Neural progenitor cell (in vitro differentiated cells): ENCODE measurements around the gene CD180. TPM values are rescaled to one million over a fixed set of nuclear protein-coding genes. Genes with fewer than 3 reads are reported as not detected.
A peak's percentile ranks its signal among the peaks of the same experiment; 100 is the strongest.

Experiments
- DNase-seq: peaks from one replicate; pipeline ENCODE4 v3.0.0-alpha.2; 2016; ENCODE audit warnings: low spot score
- H2AFZ ChIP-seq: fragments of 200-600 bp; sonication (generic); replicated peaks from 2 replicates; pipeline ENCODE4 v1.6.1; 2016; ENCODE audit warnings: antibody characterized with exemption
- H3F3A ChIP-seq: fragments of 200-600 bp; sonication (generic); 2 replicates; pipeline ENCODE4 v1.6.1; 2016; ENCODE audit warnings: antibody characterized with exemption, low read depth
- H3K27ac ChIP-seq: fragments of 200-600 bp; sonication (generic); 2 replicates; pipeline ENCODE4 v1.5.1; 2016; ENCODE audit warnings: mild to moderate bottlenecking
- H3K27me3 ChIP-seq: fragments of 200-600 bp; sonication (generic); 2 replicates; pipeline ENCODE4 v1.6.1; 2016; ENCODE audit warnings: mild to moderate bottlenecking, moderate library complexity
- H3K36me3 ChIP-seq: fragments of 200-600 bp; sonication (generic); 2 replicates; pipeline ENCODE4 v1.5.1; 2016
- H3K4me1 ChIP-seq: fragments of 200-600 bp; sonication (generic); 2 replicates; pipeline ENCODE4 v1.6.1; 2016; ENCODE audit warnings: mixed run types
- H3K4me2 ChIP-seq: fragments of 200-600 bp; sonication (generic); 2 replicates; pipeline ENCODE4 v1.6.1; 2016
- H3K4me3 ChIP-seq: fragments of 200-600 bp; sonication (generic); 2 replicates; pipeline ENCODE4 v1.5.1; 2016
- H3K79me2 ChIP-seq: fragments of 200-600 bp; sonication (generic); 2 replicates; pipeline ENCODE4 v1.6.1; 2016; ENCODE audit warnings: low read depth
- H3K9ac ChIP-seq: fragments of 200-600 bp; sonication (generic); 2 replicates; pipeline ENCODE4 v1.6.1; 2016
- H3K9me3 ChIP-seq: fragments of 200-600 bp; sonication (generic); 2 replicates; pipeline ENCODE4 v1.5.1; 2016; ENCODE audit warnings: low read depth
- H4K20me1 ChIP-seq: fragments of 200-600 bp; sonication (generic); 2 replicates; pipeline ENCODE4 v1.6.1; 2016; ENCODE audit warnings: low read depth
- H3K27ac Mint-ChIP-seq: 3 replicates; pipeline ENCODE4 v1.8.0; 2021; ENCODE audit warnings: mixed read lengths
- H3K27me3 Mint-ChIP-seq: 2 replicates; pipeline ENCODE4 v1.8.0; 2022; ENCODE audit warnings: low read depth, mild to moderate bottlenecking, inconsistent platforms, moderate library complexity, mixed read lengths; ENCODE audit not compliant: insufficient read depth
- H3K36me3 Mint-ChIP-seq: 3 replicates; pipeline ENCODE4 v1.8.0; 2021; ENCODE audit warnings: mixed read lengths
- H3K4me1 Mint-ChIP-seq: 3 replicates; pipeline ENCODE4 v1.8.0; 2021; ENCODE audit warnings: mixed read lengths
- H3K4me3 Mint-ChIP-seq: 3 replicates; pipeline ENCODE4 v1.8.0; 2021; ENCODE audit warnings: mild to moderate bottlenecking, moderate library complexity, mixed read lengths
- H3K9me3 Mint-ChIP-seq: 3 replicates; pipeline ENCODE4 v1.8.0; 2020; ENCODE audit warnings: mixed read lengths
- CTCF ChIP-seq: fragments of 200-600 bp; sonication (generic); IDR thresholded peaks from 2 replicates; pipeline ENCODE4 v1.5.1; 2017; ENCODE audit warnings: antibody characterized with exemption, mild to moderate bottlenecking
- EZH2 ChIP-seq: fragments of 200-600 bp; sonication (generic); IDR thresholded peaks from 2 replicates; pipeline ENCODE4 v1.6.1; 2017; ENCODE audit warnings: antibody characterized with exemption, mild to moderate bottlenecking, moderate library complexity
- EZH2phosphoT487 ChIP-seq: fragments of 200-600 bp; sonication (generic); IDR thresholded peaks from 2 replicates; pipeline ENCODE4 v1.6.1; 2017; ENCODE audit warnings: antibody characterized with exemption
- total RNA-seq: library from RNA; depleted of rRNA; stranded (reverse); fragments of >200 nt; gene quantifications from 2 replicates; pipeline ENCODE4 v1.2.3, GENCODE V29; 2015; ENCODE audit warnings: low replicate concordance

The CD180 gene
- total RNA-seq, 1 donor from 2014 or later: not detected

DNA sequence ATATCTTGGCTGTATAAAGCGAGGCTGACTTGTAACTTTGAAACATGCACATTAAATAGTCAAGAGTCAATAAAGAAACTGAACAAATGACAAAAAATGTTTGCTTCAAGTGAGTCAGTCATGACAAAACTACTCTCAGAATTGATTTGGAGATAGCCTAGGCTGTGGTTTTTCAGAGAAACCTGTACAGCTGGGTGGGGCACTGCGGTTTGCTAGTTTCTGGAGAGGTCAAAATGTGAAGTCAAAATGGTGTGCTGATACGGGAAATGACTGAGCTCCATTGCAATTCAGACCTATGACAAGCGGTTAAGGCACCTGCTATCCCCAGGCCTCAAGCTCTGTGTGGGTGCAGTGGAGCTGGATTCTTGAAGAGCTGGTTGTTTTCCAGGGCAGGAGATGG is 10.3 kb upstream of the CD180 start:
- DNase-seq: no peak
- Histone ChIP-seq H3K79me2 (no peaks in the 10 kb centered on the region), H3K9ac (no peak overlapping the region), H3K4me3 (no peak overlapping the region), H3K36me3 (no peaks in the 10 kb centered on the region), H3K9me3 (no peaks in the 10 kb centered on the region), H3K27ac (no peak overlapping the region), H3K4me1 (no peaks in the 10 kb centered on the region), H3K27me3 (no peaks in the 10 kb centered on the region), H3F3A (no peaks in the 10 kb centered on the region), H3K4me2 (no peak overlapping the region), H4K20me1 (no peaks in the 10 kb centered on the region), H2AFZ (no peak overlapping the region)
- TF ChIP-seq EZH2: no peak
- peaks cover 2% of the 10 kb centered on the region for H3K4me1 Mint-ChIP-seq
- no peak overlapping the region for H3K27ac Mint-ChIP-seq
- no peaks in the 10 kb centered on the region for H3K9me3 Mint-ChIP-seq
- H3K36me3 Mint-ChIP-seq: no peaks in the 10 kb centered on the region
- no peak overlapping the region for H3K4me3 Mint-ChIP-seq
- H3K27me3 Mint-ChIP-seq: peaks cover 5% of the 10 kb centered on the region

- Histone ChIP-seq H3K9ac (no peak overlapping the region), H3K27ac (no peak overlapping the region), H2AFZ (no peak overlapping the region), H3K27me3 (no peaks in the 10 kb centered on the region), H3K9me3 (no peaks in the 10 kb centered on the region), H3K79me2 (no peaks in the 10 kb centered on the region), H4K20me1 (no peaks in the 10 kb centered on the region), H3K4me1 (no peaks in the 10 kb centered on the region), H3K4me3 (no peak overlapping the region), H3F3A (no peaks in the 10 kb centered on the region), H3K4me2 (no peak overlapping the region), H3K36me3 (no peaks in the 10 kb centered on the region)
- no peak overlapping the region for H3K27ac Mint-ChIP-seq
- no peak for TF ChIP-seq EZH2phosphoT487
- no peak for TF ChIP-seq CTCF
- no peak for TF ChIP-seq EZH2
- H3K9me3 Mint-ChIP-seq: no peaks in the 10 kb centered on the region
- H3K4me3 Mint-ChIP-seq: no peak overlapping the region
- DNase-seq: no peak
- H3K36me3 Mint-ChIP-seq: no peaks in the 10 kb centered on the region
- peaks cover 5% of the 10 kb centered on the region for H3K27me3 Mint-ChIP-seq
- H3K4me1 Mint-ChIP-seq: peaks cover 2% of the 10 kb centered on the region
Observed at GRCh38 chr5:67206461-67206860, 9.9 kb upstream of the CD180 start.

DNA sequence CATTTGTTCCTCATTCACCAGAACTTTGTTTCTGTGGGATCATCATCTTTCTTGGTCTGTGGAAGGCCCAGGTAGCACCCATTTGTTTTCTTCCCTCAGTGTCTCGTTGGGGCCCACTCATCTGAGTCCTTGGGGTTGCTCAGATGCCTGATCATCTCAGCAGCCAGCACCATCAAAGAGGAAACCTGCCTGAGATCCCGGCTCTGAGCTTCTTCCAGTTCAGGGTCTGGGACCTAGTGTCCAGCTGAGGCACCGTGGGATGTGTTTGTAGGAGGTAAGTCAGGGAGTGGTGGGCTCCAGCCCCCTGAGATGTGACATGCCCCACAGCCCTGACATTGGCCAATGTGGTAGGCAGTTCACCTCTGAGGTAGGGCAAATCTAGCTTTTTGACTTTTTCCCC is 9.4 kb upstream of the CD180 start:
- no peak overlapping the region for H3K9ac ChIP-seq
- H3K27ac ChIP-seq: no peak overlapping the region
- no peak for TF ChIP-seq EZH2
- no peak for TF ChIP-seq CTCF
- no peak for TF ChIP-seq EZH2phosphoT487
- Mint-ChIP-seq H3K27ac (no peak overlapping the region), H3K9me3 (peaks cover 4% of the 10 kb centered on the region), H3K4me1 (peaks cover 2% of the 10 kb centered on the region), H3K27me3 (peaks cover 5% of the 10 kb centered on the region), H3K36me3 (no peaks in the 10 kb centered on the region), H3K4me3 (no peak overlapping the region)
- H3K79me2 ChIP-seq: no peaks in the 10 kb centered on the region
- H3K9me3 ChIP-seq: no peaks in the 10 kb centered on the region
- H3K4me3 ChIP-seq: no peak overlapping the region
- no peak overlapping the region for H2AFZ ChIP-seq
- H3K4me1 ChIP-seq: no peaks in the 10 kb centered on the region
- H3F3A ChIP-seq: no peaks in the 10 kb centered on the region
- no peaks in the 10 kb centered on the region for H3K27me3 ChIP-seq
- no peaks in the 10 kb centered on the region for H4K20me1 ChIP-seq
- H3K36me3 ChIP-seq: no peaks in the 10 kb centered on the region
- no peak overlapping the region for H3K4me2 ChIP-seq
- no peak for DNase-seq

DNA sequence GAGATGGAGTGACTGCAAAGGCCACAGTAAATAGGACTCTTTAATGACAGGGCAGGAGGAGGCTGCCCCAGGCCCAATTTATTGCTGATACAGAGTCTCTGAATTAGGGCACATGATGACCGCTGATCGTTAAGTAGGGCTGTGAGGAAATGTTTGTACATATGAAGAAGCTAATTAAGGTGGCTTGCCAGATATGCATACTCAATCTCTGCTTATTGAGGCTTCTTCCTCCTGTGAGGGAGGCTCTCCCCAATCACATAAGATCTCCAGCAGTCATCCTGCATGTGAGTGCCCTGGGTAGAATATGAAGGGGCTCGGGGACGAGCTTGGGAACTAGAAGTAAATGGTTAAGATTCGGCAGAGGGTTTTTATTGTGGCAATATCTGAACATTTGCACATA is 8.2 kb upstream of the CD180 start:
- H3K4me1 Mint-ChIP-seq: peaks cover 2% of the 10 kb centered on the region
- no peaks in the 10 kb centered on the region for H3K27me3 ChIP-seq
- no peak for DNase-seq
- H2AFZ ChIP-seq: peak overlapping the region; percentile 1
- H3K36me3 Mint-ChIP-seq: no peaks in the 10 kb centered on the region
- no peak overlapping the region for H3K9ac ChIP-seq
- TF ChIP-seq CTCF: no peak
- TF ChIP-seq EZH2: no peak
- TF ChIP-seq EZH2phosphoT487: no peak
- H3K4me3 Mint-ChIP-seq: no peak overlapping the region
- H3K9me3 ChIP-seq: no peaks in the 10 kb centered on the region
- H3K4me2 ChIP-seq: no peak overlapping the region
- no peaks in the 10 kb centered on the region for H3K36me3 ChIP-seq
- H3K79me2 ChIP-seq: no peaks in the 10 kb centered on the region
- peaks cover 5% of the 10 kb centered on the region for H3K27me3 Mint-ChIP-seq
- no peak overlapping the region for H3K27ac Mint-ChIP-seq
- H3K4me3 ChIP-seq: no peak overlapping the region
- H3F3A ChIP-seq: no peaks in the 10 kb centered on the region
- H3K27ac ChIP-seq: no peak overlapping the region
- H4K20me1 ChIP-seq: no peaks in the 10 kb centered on the region
- H3K9me3 Mint-ChIP-seq: peaks cover 4% of the 10 kb centered on the region
- H3K4me1 ChIP-seq: no peaks in the 10 kb centered on the region
